NCI-H2227 (cell line): ENCODE measurements around the gene TPRN.

Experiments used
- DNase-seq: peaks from one replicate; lab custom pipeline; 2025; ENCODE audit not compliant: unreplicated experiment; lab: John Stamatoyannopoulos, UW

Gene TPRN

DNA sequence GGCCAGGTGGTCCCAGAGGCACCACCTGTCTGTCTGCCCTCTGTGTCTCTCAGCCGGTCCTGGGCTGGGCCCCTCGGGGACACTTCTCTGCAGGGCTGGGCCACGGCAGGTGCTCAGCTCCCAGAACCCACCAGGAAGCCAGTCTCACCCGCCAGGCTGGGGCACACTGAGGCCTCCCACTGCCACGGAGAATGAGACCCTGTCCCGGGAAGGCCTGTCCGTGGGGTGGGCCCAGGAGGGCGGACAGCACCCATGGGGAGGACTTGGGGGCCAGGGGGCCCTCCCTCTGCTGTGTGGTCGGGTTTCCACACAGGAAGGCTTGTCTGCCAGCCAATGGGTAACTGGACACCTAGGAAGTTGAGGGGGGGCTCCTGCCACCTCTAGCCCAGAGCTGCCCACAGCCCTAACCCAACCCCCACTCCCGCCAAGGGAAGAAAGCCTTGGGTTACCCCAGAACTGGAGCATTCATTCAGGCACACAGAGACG lies 36.4 kb upstream of the TPRN start:
- no peak for DNase-seq

GRCh38 chr9:137236238-137236935 lies 35.8 kb upstream of the TPRN start:
- DNase-seq, result peak; percentile 89

- DNase-seq, result no peak
Observed at GRCh38 chr9:137235424-137236237, 35.1 kb upstream of the TPRN start.

- no peak for DNase-seq
Observed at GRCh38 chr9:137234758-137235423, 34.4 kb upstream of the TPRN start.

DNA sequence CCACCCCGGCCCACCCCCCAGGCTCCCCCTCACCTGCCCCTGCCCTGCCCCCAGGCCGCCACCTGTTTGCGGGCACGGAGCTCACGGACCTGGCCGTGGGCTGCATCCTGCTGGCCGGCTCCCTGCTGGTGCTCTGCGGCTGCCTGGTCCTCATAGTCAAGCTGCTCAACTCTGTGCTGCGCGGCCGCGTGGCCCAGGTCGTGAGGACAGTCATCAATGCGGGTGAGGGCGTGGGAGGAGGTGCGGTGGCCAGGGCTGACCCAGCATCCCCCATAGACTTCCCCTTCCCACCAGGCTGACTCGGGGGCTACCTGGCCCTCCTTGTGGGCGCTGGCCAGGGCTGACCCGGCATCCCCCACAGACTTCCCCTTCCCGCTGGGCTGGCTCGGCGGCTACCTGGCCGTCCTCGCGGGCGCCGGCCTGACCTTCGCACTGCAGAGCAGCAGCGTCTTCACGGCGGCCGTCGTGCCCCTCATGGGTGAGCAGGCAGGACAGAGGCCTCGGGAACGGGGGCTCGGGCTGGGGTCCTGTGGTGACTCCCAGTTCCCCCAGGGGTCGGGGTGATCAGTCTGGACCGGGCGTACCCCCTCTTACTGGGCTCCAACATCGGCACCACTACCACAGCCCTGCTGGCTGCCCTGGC lies 33.6 kb upstream of the TPRN start:
- no peak for DNase-seq

DNA sequence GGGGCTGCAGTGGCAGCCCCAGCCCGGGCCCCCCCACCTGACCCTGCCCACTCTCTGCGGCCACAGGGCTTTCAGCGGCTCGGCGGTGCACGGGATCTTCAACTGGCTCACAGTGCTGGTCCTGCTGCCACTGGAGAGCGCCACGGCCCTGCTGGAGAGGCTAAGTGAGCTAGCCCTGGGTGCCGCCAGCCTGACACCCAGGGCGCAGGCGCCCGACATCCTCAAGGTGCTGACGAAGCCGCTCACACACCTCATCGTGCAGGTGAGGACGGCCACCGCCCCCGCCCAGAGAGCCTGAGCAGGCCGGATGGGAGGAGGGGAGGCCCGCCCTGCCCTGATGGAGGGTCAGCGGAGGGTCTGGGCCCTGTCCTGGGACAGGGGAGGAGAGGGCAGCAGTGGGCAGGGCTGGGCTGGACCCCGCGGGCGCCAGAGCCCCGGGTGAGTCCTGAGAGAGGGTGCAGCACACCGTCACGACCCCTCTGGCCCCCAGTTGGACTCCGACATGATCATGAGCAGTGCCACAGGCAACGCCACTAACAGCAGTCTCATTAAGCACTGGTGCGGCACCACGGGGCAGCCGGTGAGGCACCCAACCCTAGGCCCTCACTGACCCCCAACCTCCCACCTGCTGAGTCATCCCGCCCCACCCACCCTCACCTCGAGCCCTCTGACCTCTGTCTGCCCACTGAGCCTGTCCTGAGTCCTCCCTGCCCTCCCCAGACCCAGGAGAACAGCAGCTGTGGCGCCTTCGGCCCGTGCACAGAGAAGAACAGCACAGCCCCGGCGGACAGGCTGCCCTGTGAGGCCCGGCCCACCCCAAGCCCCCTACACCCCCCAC lies 32.8 kb upstream of the TPRN start:
- no peak for DNase-seq

DNA sequence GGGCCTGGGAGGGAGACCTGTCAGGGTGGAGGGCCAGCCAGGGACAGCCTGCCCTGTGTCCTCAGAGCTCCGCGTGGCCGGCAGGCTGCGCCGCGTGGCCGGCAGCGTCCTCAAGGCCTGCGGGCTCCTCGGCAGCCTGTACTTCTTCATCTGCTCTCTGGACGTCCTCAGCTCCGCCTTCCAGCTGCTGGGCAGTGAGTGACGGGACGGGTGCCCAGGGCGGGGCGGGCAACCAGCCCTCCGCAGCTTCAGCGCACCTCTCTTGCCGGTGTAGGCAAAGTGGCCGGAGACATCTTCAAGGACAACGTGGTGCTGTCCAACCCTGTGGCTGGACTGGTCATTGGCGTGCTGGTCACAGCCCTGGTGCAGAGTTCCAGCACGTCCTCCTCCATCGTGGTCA lies 32.0 kb upstream of the TPRN start:
- DNase-seq, result no peak

DNA sequence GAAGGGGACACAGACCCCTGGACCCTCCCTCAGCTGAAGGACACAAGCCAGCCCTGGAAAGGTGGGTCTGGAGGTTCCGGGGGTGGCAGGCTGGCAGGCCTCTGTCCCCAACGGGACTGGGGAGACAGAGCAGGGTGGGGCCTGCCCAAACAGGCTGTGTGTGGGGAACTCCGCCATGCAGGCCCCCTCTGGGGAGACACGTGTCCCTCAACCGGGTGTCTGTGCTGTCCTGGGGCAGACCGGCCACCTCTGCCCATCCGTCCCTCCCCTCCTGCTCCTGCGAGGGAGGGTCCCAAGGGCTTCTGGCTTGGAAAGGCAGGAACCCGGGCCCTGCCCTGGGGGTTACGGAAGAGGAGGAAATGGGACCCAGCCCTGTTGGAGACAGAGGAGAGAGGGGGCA lies 31.6 kb upstream of the TPRN start:
- DNase-seq, result no peak

DNA sequence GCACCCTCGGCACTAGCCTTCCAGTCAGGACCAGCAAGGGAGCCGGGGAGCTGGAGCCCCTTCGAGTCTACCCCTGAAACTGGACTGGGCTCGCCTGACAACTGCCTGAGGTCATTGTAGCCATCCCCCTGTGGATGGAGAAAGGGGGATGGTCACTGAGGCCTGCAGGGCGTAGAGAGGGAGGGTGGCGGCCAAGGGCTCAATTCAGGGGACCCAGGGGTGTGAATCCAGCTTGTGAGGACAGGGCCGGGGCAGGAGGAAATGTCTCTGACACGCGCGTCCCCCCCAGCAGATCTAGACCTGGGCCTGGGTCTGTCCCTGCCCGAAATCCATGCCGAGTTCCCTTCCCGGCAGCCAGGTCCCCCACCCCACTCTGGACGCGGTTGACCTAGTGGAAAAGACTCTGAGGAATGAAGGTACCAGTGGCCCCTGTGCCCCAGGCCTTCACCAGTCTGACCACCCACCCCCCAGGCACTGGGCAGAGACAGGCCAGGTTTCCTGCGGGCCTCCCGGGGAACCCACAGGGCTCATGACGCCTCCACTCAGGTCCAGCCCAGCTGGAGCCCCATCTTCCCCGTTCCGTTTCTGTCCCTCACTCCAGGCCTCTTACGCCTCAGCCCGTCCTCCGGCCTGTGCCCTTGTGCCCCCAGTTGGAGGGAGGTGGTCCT lies 31.0 kb upstream of the TPRN start:
- no peak for DNase-seq

GRCh38 chr9:137230705-137231371 lies 30.3 kb upstream of the TPRN start, which contains the start of gene SLC34A3:
SLC34A3 (plus strand) TSS chr9:137230901; CDS start chr9:137231703, 802 bp downstream.
- DNase-seq, result no peak

DNA sequence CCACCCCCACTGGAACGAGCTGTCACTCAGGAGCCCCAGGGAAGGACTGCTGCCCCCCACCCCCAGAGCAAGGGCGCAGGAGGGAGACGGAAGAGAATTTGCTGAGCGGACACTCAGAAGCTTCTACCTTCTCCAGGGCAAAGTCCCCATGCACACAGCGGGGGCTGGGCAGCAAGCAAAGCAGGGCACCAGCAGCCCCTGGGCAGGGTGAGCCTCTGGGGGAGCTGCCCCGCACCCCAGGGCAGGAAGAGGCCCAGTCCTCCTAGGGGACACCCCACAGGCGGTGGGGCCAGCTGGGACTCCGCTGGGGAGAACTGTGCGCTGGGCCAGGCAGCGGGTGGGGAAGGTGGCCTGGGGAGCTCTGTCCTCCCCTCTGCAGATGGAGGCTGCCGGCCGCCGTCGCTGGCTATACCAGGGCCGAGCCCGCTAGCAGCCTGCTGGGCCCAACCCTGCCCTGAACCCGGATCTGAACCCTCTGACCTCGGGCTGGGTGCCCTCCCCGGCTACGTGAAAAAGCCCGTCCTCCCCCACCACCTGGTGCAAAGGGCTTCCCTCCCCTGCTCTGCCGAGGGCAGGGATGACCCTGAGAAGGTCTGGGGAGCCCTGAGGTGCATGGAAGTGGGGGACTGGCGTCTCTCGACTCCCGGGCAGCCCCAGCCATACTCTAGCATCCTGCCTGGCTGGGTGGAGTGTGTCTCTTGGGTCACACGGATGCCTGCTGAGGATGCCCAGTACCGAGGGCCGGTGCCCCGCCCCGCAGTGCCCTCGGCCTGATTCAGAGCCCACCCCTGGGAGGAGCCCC lies 29.6 kb upstream of the TPRN start:
- no peak for DNase-seq

DNA sequence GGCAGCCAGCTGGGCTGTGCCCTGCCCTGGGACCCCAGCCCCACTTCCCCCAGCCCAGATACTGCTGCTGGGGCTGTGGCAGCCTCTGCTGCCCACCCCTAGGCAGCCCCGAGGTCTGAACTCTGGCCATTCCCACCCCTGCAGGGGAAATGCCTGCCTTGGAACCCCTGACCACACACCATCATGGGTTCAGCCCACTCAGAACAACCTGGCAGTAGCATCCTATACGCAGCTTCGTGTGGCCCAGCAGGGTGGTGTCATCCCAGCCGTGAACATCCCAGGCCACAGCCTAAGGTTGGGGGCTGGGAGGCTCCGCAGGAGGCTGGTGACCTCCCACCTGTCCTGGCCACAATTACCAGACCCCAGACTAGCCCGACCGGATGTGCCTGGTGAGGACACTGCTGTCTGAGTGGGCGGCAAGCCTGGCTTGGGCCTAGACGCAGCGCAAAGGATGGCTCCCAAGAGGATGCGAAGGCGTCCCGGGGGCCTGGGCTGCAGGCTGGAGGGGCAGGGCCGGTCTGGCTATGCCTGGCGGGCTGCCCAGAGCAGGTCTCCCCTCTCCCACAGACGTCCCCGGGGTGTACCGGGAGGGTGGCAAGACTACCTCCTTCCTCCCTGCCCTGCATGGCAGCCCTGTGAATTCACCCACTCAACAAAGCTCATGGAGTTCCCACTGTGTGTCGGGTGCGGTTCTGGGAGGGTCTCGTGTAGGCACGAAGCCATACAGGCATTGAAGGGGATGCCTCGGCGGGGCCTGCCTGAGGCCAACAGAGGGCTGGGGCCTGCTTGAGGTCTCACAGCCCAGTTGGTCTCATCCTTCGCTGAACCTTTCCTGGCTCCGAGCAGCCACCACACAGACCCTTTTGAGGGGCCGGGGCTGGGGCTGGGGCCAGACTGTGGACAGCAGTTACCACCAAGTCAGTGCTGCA lies 28.7 kb upstream of the TPRN start:
- no peak for DNase-seq

DNA sequence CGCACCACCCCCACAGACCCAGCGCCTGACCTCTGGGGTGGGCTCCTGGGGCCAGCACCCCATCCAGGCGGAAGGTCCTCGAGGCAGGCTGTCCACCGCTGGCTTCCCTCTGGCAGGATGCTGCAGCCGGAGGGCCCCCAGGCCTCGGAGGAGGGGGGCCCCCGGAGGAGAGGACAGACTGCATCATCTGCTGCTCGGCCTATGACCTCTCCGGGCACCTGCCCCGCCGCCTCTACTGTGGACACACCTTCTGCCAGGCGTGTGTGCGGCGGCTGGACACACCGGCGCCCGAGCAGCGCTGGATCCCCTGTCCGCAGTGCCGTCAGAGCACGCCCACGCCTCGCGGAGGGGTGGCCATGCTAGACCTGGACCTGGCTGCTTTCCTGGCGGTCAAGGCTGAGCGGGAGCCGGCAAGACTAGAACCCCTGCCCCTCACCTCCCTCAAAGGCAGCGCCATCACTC lies 28.0 kb upstream of the TPRN start:
- no peak for DNase-seq

- DNase-seq, result no peak
Observed at GRCh38 chr9:137227853-137228505, 27.4 kb upstream of the TPRN start.

GRCh38 chr9:137227054-137227852 lies 26.7 kb upstream of the TPRN start, which contains the start of gene RNF224:
RNF224 (plus strand) TSS chr9:137227502; CDS start chr9:137228336, 834 bp downstream.
- DNase-seq, result peak; percentile 77
